HL-60 (cell line): ENCODE measurements around the gene KCNAB1.
"Not testable (repeated sequence)": the region's sequence is repeated elsewhere in the genome, so short reads cannot be mapped to it uniquely, and the experiment has no call there.

Source experiments
- DNase-seq, 2 experiments: peaks; one replicate each; pipeline ENCODE4 v3.0.0-alpha.2; 2010 to 2020; ENCODE audit warnings: low read depth in 1 of 2, low spot score in 1 of 2
- H3K27ac ChIP-seq: fragments of 250-450 bp; sonication (Bioruptor Pico); replicated peaks from 2 replicates; pipeline ENCODE4 v1.5.1; 2020; ENCODE audit warnings: mild to moderate bottlenecking, moderate library complexity
- H3K27me3 ChIP-seq: fragments of 250-450 bp; sonication (Bioruptor Pico); 2 replicates; pipeline ENCODE4 v1.5.1; 2021; ENCODE audit warnings: mild to moderate bottlenecking, moderate library complexity; ENCODE audit not compliant: insufficient read depth, poor library complexity, severe bottlenecking
- H3K4me3 ChIP-seq: replicated peaks from 2 replicates; pipeline ENCODE4 v1.5.1; 2011; ENCODE audit warnings: mild to moderate bottlenecking, control low read depth, low read length; ENCODE audit not compliant: insufficient read depth
- GABPA ChIP-seq: IDR thresholded peaks from 2 replicates; pipeline ENCODE4 v1.6.1; 2012; ENCODE audit warnings: low read depth
- POLR2AphosphoS5 ChIP-seq: IDR thresholded peaks from 2 replicates; pipeline ENCODE4 v1.6.1; 2012; ENCODE audit warnings: low read depth
- SPI1 ChIP-seq: IDR thresholded peaks from 2 replicates; pipeline ENCODE4 v1.6.1; 2012; ENCODE audit warnings: low read depth, mild to moderate bottlenecking, borderline replicate concordance
- TF ChIP-seq, protein P1 (sequence below): IDR thresholded peaks from one replicate; pipeline ENCODE4 v1.5.1; 2011; ENCODE audit warnings: low read length, control low read depth, inconsistent platforms; ENCODE audit not compliant: insufficient read depth
- TF ChIP-seq, protein P2 (sequence below): IDR thresholded peaks from 2 replicates; pipeline ENCODE4 v1.6.1; 2012; ENCODE audit warnings: low read depth; ENCODE audit not compliant: insufficient replicate concordance

Gene KCNAB1

DNA sequence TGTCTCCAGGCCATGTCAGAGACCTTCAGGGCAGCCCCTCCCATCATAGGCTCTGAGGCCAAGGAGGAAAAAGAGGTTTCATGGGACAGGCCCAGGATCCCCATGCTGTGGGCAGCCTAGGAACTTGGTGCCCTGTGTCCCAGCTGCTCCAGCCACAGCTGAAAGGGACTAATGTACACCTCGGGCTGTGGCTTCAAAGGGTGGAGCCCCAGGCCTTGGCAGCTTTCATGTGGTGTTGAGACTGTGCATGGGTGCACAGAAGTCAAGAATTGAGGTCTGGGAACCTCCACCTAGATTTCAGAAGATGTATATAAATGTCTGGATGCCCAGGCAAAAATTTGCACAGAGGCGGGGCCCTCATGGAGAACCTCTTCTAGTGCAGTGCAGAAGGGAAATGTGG is 441.2 kb downstream of the KCNAB1 start:
- no peak overlapping the region for H3K27ac ChIP-seq
- H3K27me3 ChIP-seq = no peaks in the 10 kb centered on the region
- TF ChIP-seq, protein P1, sequence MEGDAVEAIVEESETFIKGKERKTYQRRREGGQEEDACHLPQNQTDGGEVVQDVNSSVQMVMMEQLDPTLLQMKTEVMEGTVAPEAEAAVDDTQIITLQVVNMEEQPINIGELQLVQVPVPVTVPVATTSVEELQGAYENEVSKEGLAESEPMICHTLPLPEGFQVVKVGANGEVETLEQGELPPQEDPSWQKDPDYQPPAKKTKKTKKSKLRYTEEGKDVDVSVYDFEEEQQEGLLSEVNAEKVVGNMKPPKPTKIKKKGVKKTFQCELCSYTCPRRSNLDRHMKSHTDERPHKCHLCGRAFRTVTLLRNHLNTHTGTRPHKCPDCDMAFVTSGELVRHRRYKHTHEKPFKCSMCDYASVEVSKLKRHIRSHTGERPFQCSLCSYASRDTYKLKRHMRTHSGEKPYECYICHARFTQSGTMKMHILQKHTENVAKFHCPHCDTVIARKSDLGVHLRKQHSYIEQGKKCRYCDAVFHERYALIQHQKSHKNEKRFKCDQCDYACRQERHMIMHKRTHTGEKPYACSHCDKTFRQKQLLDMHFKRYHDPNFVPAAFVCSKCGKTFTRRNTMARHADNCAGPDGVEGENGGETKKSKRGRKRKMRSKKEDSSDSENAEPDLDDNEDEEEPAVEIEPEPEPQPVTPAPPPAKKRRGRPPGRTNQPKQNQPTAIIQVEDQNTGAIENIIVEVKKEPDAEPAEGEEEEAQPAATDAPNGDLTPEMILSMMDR = no peak
- TF ChIP-seq SPI1 = no peak
- TF ChIP-seq, protein P2, sequence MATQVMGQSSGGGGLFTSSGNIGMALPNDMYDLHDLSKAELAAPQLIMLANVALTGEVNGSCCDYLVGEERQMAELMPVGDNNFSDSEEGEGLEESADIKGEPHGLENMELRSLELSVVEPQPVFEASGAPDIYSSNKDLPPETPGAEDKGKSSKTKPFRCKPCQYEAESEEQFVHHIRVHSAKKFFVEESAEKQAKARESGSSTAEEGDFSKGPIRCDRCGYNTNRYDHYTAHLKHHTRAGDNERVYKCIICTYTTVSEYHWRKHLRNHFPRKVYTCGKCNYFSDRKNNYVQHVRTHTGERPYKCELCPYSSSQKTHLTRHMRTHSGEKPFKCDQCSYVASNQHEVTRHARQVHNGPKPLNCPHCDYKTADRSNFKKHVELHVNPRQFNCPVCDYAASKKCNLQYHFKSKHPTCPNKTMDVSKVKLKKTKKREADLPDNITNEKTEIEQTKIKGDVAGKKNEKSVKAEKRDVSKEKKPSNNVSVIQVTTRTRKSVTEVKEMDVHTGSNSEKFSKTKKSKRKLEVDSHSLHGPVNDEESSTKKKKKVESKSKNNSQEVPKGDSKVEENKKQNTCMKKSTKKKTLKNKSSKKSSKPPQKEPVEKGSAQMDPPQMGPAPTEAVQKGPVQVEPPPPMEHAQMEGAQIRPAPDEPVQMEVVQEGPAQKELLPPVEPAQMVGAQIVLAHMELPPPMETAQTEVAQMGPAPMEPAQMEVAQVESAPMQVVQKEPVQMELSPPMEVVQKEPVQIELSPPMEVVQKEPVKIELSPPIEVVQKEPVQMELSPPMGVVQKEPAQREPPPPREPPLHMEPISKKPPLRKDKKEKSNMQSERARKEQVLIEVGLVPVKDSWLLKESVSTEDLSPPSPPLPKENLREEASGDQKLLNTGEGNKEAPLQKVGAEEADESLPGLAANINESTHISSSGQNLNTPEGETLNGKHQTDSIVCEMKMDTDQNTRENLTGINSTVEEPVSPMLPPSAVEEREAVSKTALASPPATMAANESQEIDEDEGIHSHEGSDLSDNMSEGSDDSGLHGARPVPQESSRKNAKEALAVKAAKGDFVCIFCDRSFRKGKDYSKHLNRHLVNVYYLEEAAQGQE = no peak
- no peak for TF ChIP-seq GABPA
- TF ChIP-seq POLR2AphosphoS5 = no peak
- H3K4me3 ChIP-seq = no peak overlapping the region
- DNase-seq = no peak

DNA sequence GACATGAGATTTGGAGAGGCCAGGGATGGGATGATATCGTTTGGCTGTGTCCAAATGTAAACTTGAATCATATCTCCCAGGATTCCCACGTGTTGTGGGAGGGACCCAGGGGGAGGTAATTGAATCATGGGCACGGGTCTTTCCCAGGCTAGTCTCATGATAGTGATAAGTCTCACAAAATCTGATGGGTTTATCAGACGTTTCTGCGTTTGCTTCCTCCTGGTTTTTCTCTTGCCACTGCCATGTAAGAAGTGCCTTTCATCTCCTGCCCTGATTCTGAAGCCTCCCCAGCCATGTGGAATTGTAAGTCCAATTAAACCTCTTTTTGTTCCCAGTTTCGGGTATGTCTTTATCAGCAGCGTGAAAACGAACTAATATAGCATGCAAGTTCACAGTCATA is 442.1 kb downstream of the KCNAB1 start:
- DNase-seq, H3K4me3 ChIP-seq, H3K27ac ChIP-seq, H3K27me3 ChIP-seq: not testable (repeated sequence)

DNA sequence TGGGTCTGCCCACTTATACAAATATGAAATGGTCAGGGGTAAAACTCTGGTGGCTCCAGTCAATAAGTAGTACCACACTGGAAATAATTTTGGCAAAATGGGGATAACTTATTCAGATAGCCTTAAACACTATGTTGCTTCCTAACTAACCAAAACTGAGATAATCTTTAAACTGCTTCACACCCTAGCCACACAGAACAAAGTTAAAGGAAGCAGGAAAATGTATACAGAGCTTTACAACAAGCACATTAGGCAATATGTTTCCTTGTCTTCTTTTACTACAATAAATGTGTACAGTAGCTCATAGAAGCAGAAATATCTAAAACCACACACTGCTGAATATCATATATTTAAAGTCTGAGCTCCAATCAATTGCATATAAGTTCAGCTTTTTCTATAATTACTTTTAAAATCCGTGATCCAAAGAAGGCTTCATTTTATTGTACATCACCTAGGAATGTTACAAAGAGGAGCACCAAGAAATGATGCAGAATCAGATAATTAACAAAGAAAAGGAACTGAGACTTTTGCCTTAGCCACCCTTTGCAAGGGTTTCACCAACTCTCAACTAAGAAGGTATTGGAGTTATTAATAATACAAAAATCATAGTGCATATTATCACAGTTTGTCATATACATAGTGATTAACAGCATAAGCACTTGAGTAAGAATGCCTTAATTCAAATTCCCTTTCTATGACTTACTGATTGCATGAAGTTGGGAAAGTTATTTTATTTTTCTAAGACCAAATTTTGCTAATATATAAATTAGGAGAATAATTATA is 443.7 kb downstream of the KCNAB1 start:
- TF ChIP-seq, protein P1 = no peak
- no peak for TF ChIP-seq SPI1
- TF ChIP-seq POLR2AphosphoS5 = no peak
- TF ChIP-seq, protein P2 = no peak
- TF ChIP-seq GABPA = no peak
- Histone ChIP-seq H3K27ac (no peak overlapping the region), H3K4me3 (no peak overlapping the region), H3K27me3 (no peaks in the 10 kb centered on the region)
- DNase-seq = no peak

DNA sequence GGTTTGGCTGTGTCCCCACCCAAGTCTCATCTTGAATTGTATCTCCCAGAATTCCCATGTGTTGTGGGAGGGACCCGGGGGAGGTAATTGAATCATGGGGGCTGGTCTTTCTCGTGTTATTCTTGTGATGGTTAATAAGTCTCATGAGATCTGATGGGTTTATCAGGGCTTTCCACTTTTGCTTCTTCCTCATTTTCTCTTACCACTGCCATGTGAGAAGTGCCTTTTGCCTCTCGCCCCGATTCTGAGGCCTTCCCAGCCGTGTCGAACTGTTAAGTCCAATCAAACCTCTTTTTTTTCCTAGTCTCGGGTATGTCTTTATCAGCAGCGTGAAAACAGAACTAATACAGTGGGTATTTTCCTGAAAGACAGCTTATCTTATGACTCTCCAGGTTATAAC is 448.6 kb downstream of the KCNAB1 start:
- not testable (repeated sequence) for DNase-seq, H3K27ac ChIP-seq, H3K27me3 ChIP-seq, H3K4me3 ChIP-seq

DNA sequence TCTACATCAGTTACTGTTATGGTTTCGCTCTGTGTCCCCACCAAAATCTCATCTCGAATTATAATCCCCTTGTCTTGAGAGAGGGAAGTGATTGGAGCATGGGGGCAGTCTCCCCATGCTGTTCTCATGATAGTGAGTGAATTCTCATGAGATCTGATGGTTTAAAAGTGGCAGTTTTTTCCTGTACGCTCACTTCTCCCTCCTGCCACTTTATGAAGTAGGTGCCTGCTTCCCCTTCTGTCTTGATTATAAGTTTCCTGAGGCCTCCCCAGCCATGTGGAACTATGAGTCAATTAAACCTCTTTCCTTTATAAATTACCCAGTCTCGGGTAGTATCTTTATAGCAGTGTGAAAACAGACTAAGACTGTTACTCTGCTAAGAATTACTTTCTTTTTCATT is 449.5 kb downstream of the KCNAB1 start:
- H3K27ac ChIP-seq, H3K27me3 ChIP-seq, H3K4me3 ChIP-seq, DNase-seq: not testable (repeated sequence)
